Limb (tissue), 2 donors: ENCODE results near the gene SRSF7.
"Not testable (repeated sequence)": the region's sequence is repeated elsewhere in the genome, so short reads cannot be mapped to it uniquely, and the experiment has no call there.

Experiments
- DNase-seq, 2 donors: peaks; one replicate each; pipeline ENCODE4 v3.0.0-alpha.2; 2016; ENCODE audit errors: extremely low spot score in 2 of 2

SRSF7 gene

DNA sequence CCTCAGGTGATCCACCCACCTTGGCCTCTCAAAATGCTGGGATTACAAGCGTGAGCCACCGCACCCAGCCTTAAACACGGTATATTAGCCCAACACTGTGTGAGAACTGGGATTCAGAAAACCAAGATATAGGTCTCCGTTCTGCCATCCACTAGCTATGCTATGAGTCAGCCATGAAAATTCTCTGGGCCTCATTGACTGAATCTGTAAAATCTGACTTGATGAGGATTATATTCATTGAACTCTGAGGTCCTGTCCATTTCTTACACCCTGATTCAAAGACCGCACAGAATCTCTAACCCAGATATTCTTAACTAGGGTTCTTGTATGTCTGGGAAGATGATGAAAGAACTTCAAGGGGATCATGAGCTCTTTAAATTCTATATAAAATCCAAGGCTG is 47.8 kb downstream of the SRSF7 start:
- not testable (repeated sequence) for DNase-seq

GRCh38 chr2:38702413-38702812 is 48.7 kb downstream of the SRSF7 start:
- no peak for DNase-seq

DNA sequence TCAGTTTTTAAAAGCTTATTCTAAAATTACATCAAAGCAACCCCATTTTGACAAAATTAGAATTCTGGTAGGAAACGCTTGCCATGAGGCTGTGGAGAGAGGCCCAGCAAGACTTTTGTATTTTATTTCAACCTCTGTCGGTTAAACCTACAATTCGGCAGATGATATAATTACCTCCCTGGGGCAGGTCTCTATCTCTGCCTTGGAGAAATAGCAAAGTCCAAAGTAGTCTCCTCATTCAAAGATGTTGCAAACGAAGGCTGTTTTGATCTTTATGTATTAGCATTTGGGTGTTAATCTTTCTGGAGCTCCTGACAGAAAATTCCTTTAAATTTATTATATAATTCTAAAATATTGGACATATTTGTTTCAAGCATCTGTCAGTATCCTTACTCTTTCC is 49.6 kb downstream of the SRSF7 start:
- DNase-seq: no peak

DNA sequence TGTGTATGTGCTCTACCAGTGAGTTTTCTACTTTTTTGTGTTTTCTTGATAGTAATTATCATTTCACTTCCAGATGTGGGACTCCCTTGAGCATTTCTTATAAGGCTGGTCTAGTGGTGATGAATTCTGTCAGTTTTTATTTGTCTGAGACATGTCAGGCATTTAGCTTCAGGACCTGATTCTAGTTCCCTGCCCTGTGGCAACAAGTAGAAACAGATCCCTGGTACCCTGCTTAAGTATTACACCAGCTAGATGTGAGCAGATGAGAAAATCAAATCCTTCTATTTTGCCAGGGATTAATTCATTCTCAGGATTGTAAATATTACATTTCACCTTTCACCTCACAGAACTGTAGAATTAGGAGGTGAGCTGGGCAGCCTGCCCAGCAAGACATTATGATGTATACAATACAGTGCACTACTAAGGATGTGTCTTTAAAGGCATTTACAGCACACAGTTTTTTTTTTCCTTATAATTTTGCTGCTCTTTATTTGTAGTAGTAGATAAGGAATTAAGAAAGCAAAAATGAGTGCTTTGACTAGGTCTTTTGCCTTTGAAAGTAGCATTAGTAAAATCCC is 50.2 kb downstream of the SRSF7 start:
- DNase-seq: no peak

- no peak for DNase-seq
Measured at GRCh38 chr2:38700113-38700785, 50.9 kb downstream of the SRSF7 start.

- DNase-seq: no peak
Measured at GRCh38 chr2:38698467-38699003, 52.6 kb downstream of the SRSF7 start.

GRCh38 chr2:38697116-38697840 is 53.9 kb downstream of the SRSF7 start:
- DNase-seq: no peak
